HG03045 (cell line): ENCODE data around the gene PADI2.

Source experiments
- ATAC-seq: cut with Tn5 transposase; IDR thresholded peaks from one replicate; pipeline ENCODE4 v1.9.1; 2021; ENCODE audit warnings: mild to moderate bottlenecking, moderate library complexity; ENCODE audit not compliant: unreplicated experiment

Gene PADI2

DNA sequence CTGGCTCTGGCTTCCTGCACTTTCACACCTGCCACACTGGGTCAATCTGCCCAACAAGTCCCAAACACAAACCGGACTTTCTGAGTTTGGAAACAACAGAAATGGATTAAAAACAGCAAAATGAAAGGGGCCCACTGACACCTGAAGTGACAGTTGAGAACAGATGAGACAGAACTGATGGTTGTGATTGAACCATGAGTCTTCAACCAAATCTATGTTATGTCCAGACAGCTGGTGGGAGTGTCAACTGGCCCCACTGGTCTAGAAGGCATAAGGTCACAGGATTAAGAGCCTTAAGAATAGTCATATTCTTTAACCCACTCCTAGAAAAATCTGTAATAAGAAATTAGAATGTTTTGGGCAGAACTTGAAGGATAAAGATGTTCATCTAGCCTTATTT is 94.5 kb downstream of the PADI2 start:
- no peak for ATAC-seq

DNA sequence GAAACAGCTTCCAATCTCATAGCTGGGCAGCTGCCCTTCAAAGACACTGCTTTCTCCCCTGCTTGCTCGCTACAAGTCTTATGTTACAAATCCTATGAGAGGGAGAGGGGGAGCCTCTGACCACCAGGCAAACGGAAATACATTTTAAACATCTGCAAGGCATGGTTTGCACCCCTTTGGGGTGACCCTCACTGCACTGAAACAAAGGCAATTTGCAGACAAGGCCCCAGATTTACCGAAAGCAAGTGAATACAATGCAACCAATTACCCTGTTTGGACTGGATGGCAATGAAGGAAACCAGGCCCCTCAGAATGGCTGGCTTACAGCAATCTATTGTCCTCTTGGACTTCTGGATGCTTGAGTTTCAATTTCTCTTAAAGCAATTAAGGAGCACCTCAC is 95.7 kb downstream of the PADI2 start:
- no peak for ATAC-seq

DNA sequence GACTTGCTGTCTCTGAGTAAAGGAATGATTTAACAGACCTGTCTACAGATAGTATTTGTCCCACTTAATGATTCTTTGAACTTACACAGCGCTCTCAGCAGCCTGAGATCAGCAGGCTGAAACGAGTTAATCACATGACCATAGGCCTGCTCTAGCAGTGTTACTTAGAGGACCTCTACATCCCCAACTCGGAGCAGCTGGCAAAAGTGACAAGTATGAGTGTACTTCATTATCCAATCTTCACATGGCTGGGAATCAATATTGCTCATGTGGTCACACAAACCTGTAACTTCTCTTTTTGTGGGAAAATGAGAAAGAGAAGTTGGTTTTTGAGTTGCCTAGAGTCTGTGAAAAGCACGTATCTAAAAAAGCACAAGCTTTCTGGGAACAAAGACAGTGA is 96.1 kb downstream of the PADI2 start:
- no peak for ATAC-seq

DNA sequence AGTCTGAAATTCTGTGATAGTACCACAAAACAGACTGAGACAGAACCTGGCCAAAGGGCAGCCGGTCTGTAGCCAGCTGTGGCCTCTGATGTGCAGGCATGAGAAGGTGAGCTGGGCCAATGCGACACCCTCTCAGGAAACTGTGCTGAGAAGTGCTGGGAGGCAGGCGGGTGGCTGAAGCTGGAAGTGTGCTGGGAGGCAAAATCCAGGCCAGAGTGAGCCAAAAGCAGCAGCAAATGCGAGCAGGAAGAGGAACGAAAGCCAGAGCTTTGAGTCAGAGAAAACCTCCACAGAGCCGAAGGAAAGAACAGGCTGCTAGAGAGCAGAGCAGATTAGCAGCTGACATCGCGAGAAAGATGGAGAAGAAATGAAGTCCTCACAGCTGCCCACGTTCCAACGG is 97.4 kb downstream of the PADI2 start:
- no peak for ATAC-seq

DNA sequence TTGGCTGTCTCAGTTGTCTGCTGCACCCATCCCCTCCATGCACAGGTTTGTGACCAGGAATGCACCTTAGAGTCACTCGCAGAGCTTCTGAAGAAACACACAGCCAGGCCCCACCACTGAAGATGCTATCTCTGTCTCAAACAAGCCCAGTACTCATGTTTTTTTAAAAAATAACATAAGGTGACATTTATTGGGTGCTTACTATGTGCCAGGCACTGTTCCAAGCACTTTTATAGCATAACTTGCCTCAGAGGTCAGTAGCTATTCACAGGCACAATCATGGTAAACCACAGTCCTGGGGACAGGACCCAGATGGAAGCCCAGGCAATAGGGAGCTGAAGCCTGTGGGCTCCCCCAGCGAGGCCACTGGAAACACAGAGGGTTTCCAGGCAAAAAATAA is 98.7 kb downstream of the PADI2 start:
- ATAC-seq, result no peak

DNA sequence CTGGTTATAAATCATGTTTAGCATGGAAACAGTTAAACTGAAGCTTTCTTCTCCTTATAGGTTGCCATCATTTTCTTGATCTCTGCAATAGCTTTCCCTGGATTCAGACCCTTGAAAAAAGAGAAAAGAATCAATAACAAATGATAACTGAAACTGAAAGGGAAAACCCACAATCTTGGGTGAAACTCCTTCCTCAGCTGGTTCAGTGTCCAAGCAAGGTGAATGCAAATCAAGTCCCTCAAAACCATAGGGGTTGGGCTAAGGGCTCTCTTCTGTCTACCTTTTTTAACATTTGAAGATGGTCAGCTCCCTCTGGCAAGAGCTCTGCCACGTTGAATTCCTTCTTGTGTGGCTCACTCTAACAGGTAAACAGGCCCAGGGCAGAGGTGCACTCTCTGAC is 100.4 kb downstream of the PADI2 start:
- ATAC-seq, result no peak

DNA sequence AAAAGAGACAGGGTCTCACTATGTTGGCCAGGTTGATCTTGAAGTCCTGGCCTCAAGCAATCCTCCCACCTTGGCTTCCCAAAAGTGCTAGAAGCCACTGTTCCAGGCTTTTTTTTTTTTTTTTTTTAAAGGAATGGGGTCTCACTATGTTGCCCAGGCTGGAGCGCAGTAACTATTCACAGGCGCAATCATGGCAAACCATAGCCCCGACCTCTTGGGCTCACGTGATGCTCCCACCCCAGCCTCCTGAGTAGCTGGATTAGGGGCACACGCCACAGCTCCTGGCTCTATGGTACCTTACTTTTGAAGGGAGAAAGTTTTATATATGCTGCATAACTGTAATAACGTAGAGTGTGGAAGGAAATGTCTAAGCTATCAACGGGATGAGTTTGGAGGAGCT is 101.8 kb downstream of the PADI2 start:
- ATAC-seq, result no peak
